HG03045 (cell line): Measurements from ENCODE around the gene P4HB.

Experiments used
- ATAC-seq: cut with Tn5 transposase; IDR thresholded peaks from one replicate; pipeline ENCODE4 v1.9.1; 2021; ENCODE audit warnings: mild to moderate bottlenecking, moderate library complexity; ENCODE audit not compliant: unreplicated experiment

The P4HB gene

DNA sequence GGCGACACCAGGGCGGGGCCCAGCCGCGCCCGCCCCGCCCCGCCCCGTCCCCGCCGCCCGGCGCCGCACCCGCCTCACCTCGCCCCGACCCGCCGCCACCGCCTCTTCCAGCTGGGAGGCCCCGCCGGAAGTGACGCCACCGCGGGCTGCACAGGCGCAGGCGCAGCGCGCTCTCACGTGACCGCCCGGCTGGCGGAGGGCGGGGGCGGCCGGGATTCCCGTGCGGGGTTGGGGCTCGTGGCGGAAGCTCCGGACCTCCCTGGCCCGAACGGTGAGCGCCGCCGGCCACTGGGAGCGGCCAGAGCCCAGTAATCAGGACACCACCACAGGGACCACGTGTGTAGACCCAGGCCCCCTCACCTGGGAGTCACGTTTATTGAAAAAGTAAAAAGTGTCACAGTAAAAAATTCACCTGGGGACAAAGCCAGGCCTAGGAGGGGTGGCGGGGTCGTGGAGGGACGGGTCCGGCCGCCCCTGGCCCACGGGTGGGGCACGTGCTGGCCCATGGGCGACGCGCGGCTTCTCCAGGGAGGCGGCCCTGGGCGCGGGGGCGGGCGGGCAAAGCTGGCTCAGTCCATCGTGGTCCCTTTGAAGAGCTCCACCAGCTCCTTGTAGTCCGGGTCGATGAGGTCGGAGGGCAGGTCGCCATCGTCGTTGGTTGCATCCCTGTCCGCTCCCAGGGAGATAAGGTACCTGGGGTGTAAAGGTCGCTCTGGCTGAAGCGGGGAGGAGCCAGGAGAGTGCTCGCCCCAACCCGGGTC lies 27.0 kb downstream of the P4HB start, which contains the start of gene MCRIP1:
TSS of gene MCRIP1 (minus strand) at position 132 of the 761 bp plus-strand sequence. CDS start 8,785 bp downstream, outside the sequence.
- ATAC-seq: peak; percentile 74

GRCh38 chr17:81832608-81833159 lies 27.7 kb downstream of the P4HB start:
- ATAC-seq: peak; percentile 69

DNA sequence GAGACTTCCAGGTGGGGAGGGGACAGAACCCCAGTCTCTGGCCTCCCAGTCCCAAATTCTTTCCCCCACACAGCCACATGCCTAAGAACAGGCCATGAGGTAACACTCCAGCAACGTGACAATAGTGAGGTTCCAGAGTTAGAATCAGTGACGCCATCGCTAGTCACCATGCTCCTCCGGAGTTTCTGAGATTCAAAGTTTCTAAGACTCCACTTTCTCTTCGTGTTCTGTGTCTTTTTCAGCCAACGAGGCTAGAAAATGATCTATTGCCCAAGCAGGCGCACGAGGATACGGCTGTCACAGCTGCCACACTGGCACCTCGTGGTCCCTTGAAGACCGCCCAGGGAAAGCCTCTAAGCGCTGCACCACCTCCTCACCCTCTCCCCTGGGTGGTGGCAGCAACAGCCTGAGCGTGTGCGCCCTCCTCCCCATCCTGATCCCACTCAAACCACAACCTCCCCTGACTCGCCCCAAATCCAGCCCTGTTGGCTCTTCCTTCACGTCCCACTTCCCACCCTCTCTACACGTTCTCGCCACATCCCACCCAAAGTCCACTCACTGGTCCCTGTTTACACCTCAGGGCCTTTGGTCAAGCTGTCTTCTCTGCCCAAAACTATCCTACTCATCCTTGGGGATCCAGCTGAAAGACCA lies 28.3 kb downstream of the P4HB start:
- ATAC-seq: peak; percentile 7

- ATAC-seq: no peak
These were observed 28.8 kb downstream of the P4HB start for GRCh38 chr17:81831563-81831956.

- ATAC-seq: no peak
These were observed 30.5 kb downstream of the P4HB start for GRCh38 chr17:81829858-81830257.

DNA sequence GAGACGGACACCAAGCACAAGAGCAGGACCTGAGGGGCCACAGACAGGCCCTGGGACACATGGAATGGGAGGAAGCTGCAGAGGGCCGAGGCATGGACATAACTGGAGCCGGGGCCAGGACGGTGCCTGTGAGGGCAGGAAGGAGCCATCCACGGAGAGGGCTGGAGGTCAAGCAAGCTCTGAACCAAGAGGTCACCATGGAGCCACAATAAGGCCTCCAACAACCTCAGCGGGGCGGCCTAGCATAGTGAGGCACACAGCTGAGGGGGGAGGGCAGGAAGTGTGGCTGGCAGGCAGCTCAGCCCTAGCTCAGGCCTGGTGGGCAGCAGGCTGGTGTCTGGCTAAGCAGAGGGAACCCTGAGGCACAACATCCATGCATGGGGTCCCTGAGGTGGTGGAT lies 31.7 kb downstream of the P4HB start:
- ATAC-seq: no peak

DNA sequence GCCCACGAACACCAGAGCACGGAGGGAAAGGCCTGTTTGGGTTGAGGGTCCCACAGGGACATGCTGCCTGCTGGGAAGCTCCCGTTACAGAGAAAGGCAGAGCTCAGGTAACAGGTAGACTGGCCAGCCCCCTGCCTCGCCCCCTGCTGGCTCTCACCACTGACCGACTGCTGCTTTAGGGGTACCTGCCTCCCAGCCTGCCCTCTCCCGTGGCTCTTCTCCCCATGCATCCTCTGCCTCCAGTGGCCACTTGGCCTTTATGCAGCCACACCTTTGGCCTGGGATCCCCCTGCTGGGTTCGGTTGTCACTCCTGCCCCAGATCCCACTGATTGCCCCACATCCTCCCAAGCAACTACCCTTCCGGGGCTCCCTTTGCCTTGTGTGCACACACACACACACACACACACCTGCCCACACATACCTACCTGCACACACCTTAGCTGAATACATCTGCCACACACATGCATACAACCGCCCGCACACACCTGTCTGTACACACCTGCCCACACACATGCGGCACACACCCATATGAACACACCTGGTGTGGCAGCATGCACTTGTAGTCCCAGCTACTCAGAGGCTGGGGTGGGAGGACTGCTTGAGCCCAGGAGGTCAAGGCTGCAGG lies 34.4 kb downstream of the P4HB start:
- ATAC-seq: no peak

GRCh38 chr17:81824595-81824994 lies 35.7 kb downstream of the P4HB start:
- ATAC-seq: no peak

DNA sequence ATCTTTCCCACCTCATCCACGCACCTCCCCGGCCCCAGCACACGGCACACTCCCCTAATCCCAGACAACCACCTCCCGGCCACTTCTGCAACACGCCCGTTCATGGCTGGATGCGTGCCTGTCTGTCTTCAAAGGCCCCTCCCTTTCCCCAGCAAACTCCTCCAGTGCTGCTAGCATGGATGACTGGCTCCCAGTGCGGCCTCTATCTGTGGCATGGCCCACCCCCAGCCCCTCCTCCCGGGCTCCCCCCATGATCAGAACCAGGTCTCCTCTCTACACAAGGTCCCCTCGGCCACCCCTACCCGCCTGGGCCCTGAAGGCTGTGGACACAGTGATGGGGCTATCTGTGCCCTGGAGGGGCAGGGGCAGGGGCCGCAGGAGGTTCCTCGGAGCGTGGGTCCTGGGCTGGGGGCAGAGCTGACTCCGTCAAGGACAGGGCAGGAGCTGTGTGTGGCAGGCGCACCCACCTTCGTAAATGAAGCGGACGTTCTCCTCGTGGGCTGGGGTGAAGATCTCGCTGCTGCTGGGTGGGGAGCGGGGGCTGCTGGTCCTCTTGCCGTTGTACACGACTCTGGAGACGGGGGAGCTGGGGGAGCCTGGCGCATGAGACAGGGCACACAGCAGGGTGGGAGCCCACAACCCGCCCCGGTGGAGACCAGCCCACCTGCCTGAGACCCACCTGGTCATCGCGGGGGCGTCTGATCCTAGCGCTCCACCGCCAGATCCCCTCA lies 36.4 kb downstream of the P4HB start:
- ATAC-seq: no peak

DNA sequence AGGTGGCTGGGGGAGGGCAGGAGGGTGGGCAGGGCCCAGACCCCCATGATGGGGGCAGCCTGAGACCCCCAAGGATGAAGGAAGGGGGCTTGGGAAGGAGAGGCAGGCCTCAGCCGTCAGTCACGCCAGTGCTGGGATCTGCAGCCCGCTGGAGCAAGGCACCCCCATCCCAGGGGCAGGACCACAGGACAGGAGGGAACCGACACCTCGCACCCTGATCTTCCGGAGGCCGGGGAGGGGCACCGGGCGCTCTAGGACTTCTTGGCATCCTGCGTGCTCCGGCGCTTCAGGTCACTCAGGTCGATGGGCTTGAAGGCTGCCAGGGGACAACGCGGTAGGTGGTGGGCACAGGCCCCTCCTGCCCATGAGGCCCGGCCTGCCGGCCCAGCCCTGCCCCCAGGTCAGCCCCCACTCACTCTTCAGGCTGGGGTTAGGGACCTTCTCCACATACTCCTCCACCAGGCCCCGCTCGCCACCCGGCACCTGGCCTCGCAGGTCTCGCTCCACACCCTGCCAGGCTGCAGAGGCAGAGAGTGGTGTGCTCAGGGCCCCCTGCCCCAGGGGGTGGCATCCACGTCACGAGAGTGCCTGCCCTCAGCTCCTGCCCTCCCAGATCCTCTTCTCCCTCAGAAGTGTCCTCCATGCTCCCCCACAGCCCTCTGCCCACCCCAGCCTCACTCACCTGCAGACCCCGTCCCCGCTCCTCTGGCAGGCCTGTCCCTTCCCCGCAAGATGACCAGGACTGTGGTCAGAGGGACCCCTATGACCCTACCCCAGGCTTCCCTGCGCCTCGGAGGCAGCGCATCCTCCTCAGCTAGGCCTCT lies 37.1 kb downstream of the P4HB start:
- ATAC-seq: no peak

DNA sequence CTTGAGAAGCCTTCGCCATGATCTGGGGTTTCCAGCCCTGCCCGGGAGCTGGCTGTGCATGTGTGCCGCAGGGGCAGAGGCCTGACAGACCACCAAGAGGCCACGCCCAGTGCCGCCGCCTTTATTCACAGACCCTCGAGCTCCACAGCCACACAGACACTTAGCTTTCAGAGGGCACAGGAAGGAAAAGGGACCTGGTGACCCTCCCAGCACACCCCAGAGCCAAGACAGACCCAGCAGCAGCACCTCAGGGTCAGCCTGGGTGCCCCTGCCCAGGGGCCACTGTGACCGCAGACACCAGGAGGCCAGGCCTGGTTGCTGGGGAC lies 38.1 kb downstream of the P4HB start:
- ATAC-seq: no peak

DNA sequence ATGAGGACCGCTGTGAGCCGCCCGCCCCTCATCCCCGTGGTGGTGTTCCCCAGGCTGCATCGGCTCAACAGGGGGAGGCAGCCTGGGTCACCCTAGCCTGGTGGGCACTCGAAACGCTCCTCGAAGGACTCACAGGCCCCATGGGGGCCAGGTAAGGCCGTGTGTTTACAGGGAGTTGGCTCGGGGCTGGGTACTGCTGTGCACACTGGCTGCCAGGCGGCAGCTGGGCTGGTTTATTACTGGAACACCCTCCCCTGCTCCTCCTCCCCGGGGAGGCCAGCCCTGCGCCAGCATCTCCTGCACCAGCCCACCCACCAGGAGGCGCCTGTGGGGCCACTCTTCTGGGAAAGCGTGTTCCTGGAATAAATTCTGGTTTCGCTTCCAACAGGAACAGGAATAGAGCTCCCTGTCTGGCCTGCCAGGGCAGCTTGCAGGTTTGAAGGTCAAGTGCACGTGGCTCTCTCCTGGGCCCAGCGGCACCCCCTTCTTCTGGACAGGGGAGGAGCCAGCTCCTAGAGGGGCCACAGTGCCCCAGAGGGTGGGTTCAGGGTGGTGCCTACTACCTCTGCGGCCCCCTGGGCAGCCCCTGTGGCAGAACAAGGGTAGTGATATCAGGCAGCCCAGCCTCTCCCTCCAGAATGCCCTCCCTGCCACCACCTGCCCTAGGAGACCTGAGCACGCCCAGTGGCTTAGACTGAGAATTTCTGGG lies 38.6 kb downstream of the P4HB start:
- no peak for ATAC-seq

- ATAC-seq: no peak
These were observed 39.2 kb downstream of the P4HB start for GRCh38 chr17:81821147-81821546.

GRCh38 chr17:81819708-81820107 lies 40.6 kb downstream of the P4HB start:
- no peak for ATAC-seq

GRCh38 chr17:81817758-81818147 lies 42.6 kb downstream of the P4HB start:
- ATAC-seq: no peak

GRCh38 chr17:81815646-81815986 lies 44.7 kb downstream of the P4HB start:
- ATAC-seq: no peak

GRCh38 chr17:81814748-81815645 lies 45.3 kb downstream of the P4HB start:
- ATAC-seq: no peak

DNA sequence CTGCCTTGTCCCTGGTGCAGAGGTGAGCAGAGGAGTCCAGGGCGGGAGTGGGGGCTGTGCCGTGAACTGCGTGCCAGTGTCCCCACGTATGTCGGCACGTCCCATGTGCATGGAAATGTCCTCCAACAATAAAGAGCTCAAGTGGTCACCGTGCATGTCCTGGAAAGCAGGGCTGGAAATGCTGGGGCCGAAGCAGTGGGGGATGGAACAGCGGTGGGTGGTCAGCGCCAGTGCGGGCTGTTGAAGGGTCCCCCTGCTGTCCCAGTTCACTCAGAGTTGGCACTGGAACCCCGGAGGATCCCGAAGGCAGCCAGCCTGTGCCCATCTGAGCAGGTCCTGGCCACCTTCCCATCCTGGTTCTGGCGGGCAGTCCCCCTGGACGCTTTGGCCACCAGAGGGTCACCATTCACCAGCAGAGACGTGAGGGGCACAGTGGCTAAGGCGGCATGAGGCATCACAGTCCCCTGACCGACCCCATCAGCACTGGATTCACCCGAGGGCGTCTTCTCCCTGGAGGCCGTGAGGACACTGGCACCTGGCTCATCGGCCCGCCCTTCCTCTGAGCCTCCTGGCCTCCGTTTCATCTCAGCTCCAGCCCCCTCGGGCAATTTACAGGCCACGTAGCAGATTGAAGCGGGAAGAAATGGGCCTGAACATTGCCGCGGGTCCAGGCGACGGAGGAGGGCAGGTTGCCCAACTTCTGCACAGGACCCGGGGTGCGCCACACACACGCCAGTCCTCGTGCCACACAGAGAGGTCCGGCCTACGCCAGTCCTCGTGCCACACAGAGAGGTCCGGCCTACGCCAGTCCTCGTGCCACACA lies 46.3 kb downstream of the P4HB start:
- no peak for ATAC-seq
